Activated CD4-positive, alpha-beta T cell treated with anti-CD3 and anti-CD28 coated beads, Interleukin-2, amount 50 U/mL, for 24 hours (primary cell): Measurements from ENCODE around the gene AP1S1.
"Not testable (repeated sequence)": the region's sequence is repeated elsewhere in the genome, so short reads cannot be mapped to it uniquely, and the experiment has no call there.

Experiments used
- DNase-seq, 2 donors: peaks; one replicate each; pipeline ENCODE4 v3.0.0-alpha.2; 2020; ENCODE audit warnings: low read depth in 1 of 2, low spot score in 1 of 2

The AP1S1 gene

GRCh38 chr7:101153969-101154692, at the start of gene AP1S1:
Gene AP1S1, plus strand, starts transcription at chr7:101154476. Its CDS starts 39 bp downstream, at chr7:101154515.
- DNase-seq = peak; percentile 83 to 89

GRCh38 chr7:101104799-101105198, 49.5 kb upstream of the AP1S1 start:
- no peak for DNase-seq

GRCh38 chr7:101105248-101105647, 49.0 kb upstream of the AP1S1 start:
- DNase-seq = not testable (repeated sequence)

- no peak for DNase-seq
Measured at GRCh38 chr7:101106386-101106785, 47.9 kb upstream of the AP1S1 start.

GRCh38 chr7:101108330-101108857, 45.9 kb upstream of the AP1S1 start:
- no peak for DNase-seq

- DNase-seq = no peak
Measured at GRCh38 chr7:101108961-101109360, 45.3 kb upstream of the AP1S1 start.

GRCh38 chr7:101109368-101109767, 44.9 kb upstream of the AP1S1 start:
- no peak for DNase-seq

- no peak for DNase-seq
Measured at GRCh38 chr7:101111261-101111660, 43.0 kb upstream of the AP1S1 start.

- DNase-seq = no peak
Measured at GRCh38 chr7:101112233-101112632, 42.0 kb upstream of the AP1S1 start.

GRCh38 chr7:101113140-101113539, 41.1 kb upstream of the AP1S1 start:
- not testable (repeated sequence) for DNase-seq

- no peak for DNase-seq
Measured at GRCh38 chr7:101113836-101114235, 40.4 kb upstream of the AP1S1 start.

- DNase-seq = no peak
Measured at GRCh38 chr7:101114492-101114891, 39.8 kb upstream of the AP1S1 start.

GRCh38 chr7:101115215-101115614, 39.1 kb upstream of the AP1S1 start:
- no peak for DNase-seq

GRCh38 chr7:101116898-101117297, 37.4 kb upstream of the AP1S1 start:
- no peak for DNase-seq

GRCh38 chr7:101118856-101119255, 35.4 kb upstream of the AP1S1 start:
- DNase-seq = no peak

- DNase-seq = no peak
Measured at GRCh38 chr7:101119876-101120275, 34.4 kb upstream of the AP1S1 start.

GRCh38 chr7:101120315-101120714, 34.0 kb upstream of the AP1S1 start:
- DNase-seq = no peak

GRCh38 chr7:101121631-101121990, 32.7 kb upstream of the AP1S1 start:
- not testable (repeated sequence) for DNase-seq

GRCh38 chr7:101121991-101122932, 32.0 kb upstream of the AP1S1 start:
- no peak for DNase-seq

- no peak for DNase-seq
Measured at GRCh38 chr7:101122933-101123702, 31.2 kb upstream of the AP1S1 start.

- no peak for DNase-seq
Measured at GRCh38 chr7:101123703-101124068, 30.6 kb upstream of the AP1S1 start.
